DND-41 (cell line): ENCODE data around the gene WDPCP.

ENCODE experiments used
- ATAC-seq: fragments of 200-7000 bp; cut with Tn5 transposase; 3 replicates; pipeline ENCODE4 v1.9.1; 2021; ENCODE audit warnings: low read depth; ENCODE audit not compliant: insufficient read depth
- DNase-seq: peaks from one replicate; pipeline ENCODE4 v3.0.0-alpha.2; 2020
- H2AFZ ChIP-seq: 2 replicates; pipeline ENCODE4 v1.6.0; 2012; ENCODE audit warnings: low read depth, low read length
- H3K27ac ChIP-seq: 2 replicates; pipeline ENCODE4 v1.5.1; 2012; ENCODE audit warnings: low read length, inconsistent platforms
- H3K27me3 ChIP-seq: fragments of 200-600 bp; sonication (generic); 2 replicates; pipeline ENCODE4 v1.6.0; 2012; ENCODE audit warnings: low read length, mild to moderate bottlenecking, inconsistent platforms; ENCODE audit not compliant: insufficient read depth, poor library complexity
- H3K36me3 ChIP-seq: 2 replicates; pipeline ENCODE4 v1.5.1; 2012; ENCODE audit warnings: low read length, inconsistent platforms; ENCODE audit not compliant: insufficient read depth
- H3K4me1 ChIP-seq: 2 replicates; pipeline ENCODE4 v1.5.1; 2012; ENCODE audit warnings: mild to moderate bottlenecking, low read length; ENCODE audit not compliant: insufficient read depth
- H3K4me2 ChIP-seq: 2 replicates; pipeline ENCODE4 v1.6.0; 2012; ENCODE audit warnings: mild to moderate bottlenecking, moderate library complexity, low read length, inconsistent platforms; ENCODE audit not compliant: insufficient read depth
- H3K4me3 ChIP-seq, 2 experiments: fragments of 200-600 bp in 1 of 2; shearing (Covaris generic) in 1 of 2; 2 replicates each; pipeline ENCODE4 v1.5.1; 2012 to 2016; ENCODE audit warnings: inconsistent platforms in 2 of 2, low read length in 2 of 2, mild to moderate bottlenecking in 2 of 2, low read depth in 1 of 2, moderate library complexity in 1 of 2
- H3K79me2 ChIP-seq: 2 replicates; pipeline ENCODE4 v1.6.0; 2012; ENCODE audit warnings: low read length, inconsistent platforms; ENCODE audit not compliant: insufficient read depth
- H3K9ac ChIP-seq: 2 replicates; pipeline ENCODE4 v1.6.0; 2012; ENCODE audit warnings: low read depth, mild to moderate bottlenecking, inconsistent platforms, low read length, moderate library complexity
- H3K9me3 ChIP-seq: 2 replicates; pipeline ENCODE4 v1.5.1; 2012; ENCODE audit warnings: low read length, moderate library complexity, mild to moderate bottlenecking, inconsistent platforms; ENCODE audit not compliant: insufficient read depth, severe bottlenecking
- H4K20me1 ChIP-seq: 2 replicates; pipeline ENCODE4 v1.6.0; 2012; ENCODE audit warnings: low read length; ENCODE audit not compliant: insufficient read depth
- CTCF ChIP-seq: IDR thresholded peaks from 2 replicates; pipeline ENCODE4 v1.5.1; 2012; ENCODE audit warnings: borderline replicate concordance, low read length, moderate library complexity, mild to moderate bottlenecking; ENCODE audit not compliant: poor library complexity, severe bottlenecking; ENCODE audit errors: extremely low read depth
- EZH2 ChIP-seq: IDR thresholded peaks from 3 replicates; pipeline ENCODE4 v1.6.1; 2012; ENCODE audit warnings: borderline replicate concordance, low read depth, mild to moderate bottlenecking, moderate library complexity, low read length, inconsistent platforms; ENCODE audit not compliant: severe bottlenecking

WDPCP gene

GRCh38 chr2:63425079-63425416 is 163.2 kb downstream of the WDPCP start:
- Histone ChIP-seq H3K4me2 (no peak overlapping the region), H3K79me2 (no peaks in the 10 kb centered on the region), H3K27me3 (no peaks in the 10 kb centered on the region), H3K4me1 (no peaks in the 10 kb centered on the region), H4K20me1 (no peaks in the 10 kb centered on the region), H3K9me3 (no peaks in the 10 kb centered on the region), H3K9ac (no peak overlapping the region), H3K27ac (no peak overlapping the region), H2AFZ (no peak overlapping the region), H3K4me3 (no peak overlapping the region), H3K36me3 (no peaks in the 10 kb centered on the region)
- ATAC-seq, result no peak
- DNase-seq, result no peak
- TF ChIP-seq EZH2, result no peak
- no peak for TF ChIP-seq CTCF

GRCh38 chr2:63424329-63425078 is 163.8 kb downstream of the WDPCP start:
- H3K4me2 ChIP-seq, result no peak overlapping the region

GRCh38 chr2:63422556-63422955 is 165.7 kb downstream of the WDPCP start:
- no peak overlapping the region for H3K4me3 ChIP-seq

More at GRCh38 chr2:63424329-63425078, 163.8 kb downstream of the WDPCP start:
- TF ChIP-seq EZH2 (no peak), CTCF (peak; percentile 77)
- Histone ChIP-seq H3K4me3 (no peak overlapping the region), H2AFZ (no peak overlapping the region), H3K36me3 (no peaks in the 10 kb centered on the region), H3K9ac (no peak overlapping the region), H3K27me3 (no peaks in the 10 kb centered on the region), H3K79me2 (no peaks in the 10 kb centered on the region), H3K27ac (peak overlapping the region; percentile 5; the same call in 1 of the 2 replicates), H3K4me1 (no peaks in the 10 kb centered on the region), H4K20me1 (no peaks in the 10 kb centered on the region), H3K9me3 (no peaks in the 10 kb centered on the region)
- ATAC-seq, result peak; percentile 85
- peak; percentile 33 for DNase-seq

More at GRCh38 chr2:63422556-63422955, 165.7 kb downstream of the WDPCP start:
- Histone ChIP-seq H3K79me2 (no peaks in the 10 kb centered on the region), H3K36me3 (no peaks in the 10 kb centered on the region), H3K27ac (no peak overlapping the region), H3K27me3 (no peaks in the 10 kb centered on the region), H4K20me1 (no peaks in the 10 kb centered on the region), H3K9me3 (no peaks in the 10 kb centered on the region), H3K9ac (no peak overlapping the region), H2AFZ (no peak overlapping the region), H3K4me2 (no peak overlapping the region), H3K4me1 (no peaks in the 10 kb centered on the region)
- TF ChIP-seq EZH2, result no peak
- no peak for TF ChIP-seq CTCF
- DNase-seq (no peak), ATAC-seq (no peak)
